HCT116 (cell line): Measurements from ENCODE around the gene FTO.

ENCODE experiments used
- EGR1 ChIP-seq: IDR thresholded peaks from 2 replicates; pipeline ENCODE4 v1.6.1; 2012; ENCODE audit warnings: low read depth
- EZH2 ChIP-seq: fragments of 200-600 bp; sonication (generic); IDR thresholded peaks from 2 replicates; pipeline ENCODE4 v1.6.1; 2017; ENCODE audit warnings: antibody characterized with exemption, mixed run types
- EZH2phosphoT487 ChIP-seq: fragments of 200-600 bp; IDR thresholded peaks from 2 replicates; pipeline ENCODE4 v1.6.1; 2018; ENCODE audit warnings: antibody characterized with exemption, borderline replicate concordance
- JUND ChIP-seq: IDR thresholded peaks from 2 replicates; pipeline ENCODE4 v1.6.1; 2012
- POLR2A ChIP-seq: IDR thresholded peaks from 2 replicates; pipeline ENCODE4 v1.7.0; 2011; ENCODE audit warnings: borderline replicate concordance; ENCODE audit not compliant: insufficient read depth, insufficient read length; ENCODE audit errors: extremely low read depth
- POLR2AphosphoS5 ChIP-seq: IDR thresholded peaks from 2 replicates; pipeline ENCODE4 v1.6.1; 2011; ENCODE audit warnings: mild to moderate bottlenecking, low read depth, low read length, moderate library complexity
- RAD21 ChIP-seq: IDR thresholded peaks from 2 replicates; pipeline ENCODE4 v1.6.1; 2012; ENCODE audit warnings: low read depth, mild to moderate bottlenecking
- SIN3A ChIP-seq: IDR thresholded peaks from 2 replicates; pipeline ENCODE4 v1.6.1; 2012; ENCODE audit warnings: low read depth
- SRF ChIP-seq: IDR thresholded peaks from 2 replicates; pipeline ENCODE4 v1.6.1; 2012; ENCODE audit warnings: low read depth
- YY1 ChIP-seq: IDR thresholded peaks from 2 replicates; pipeline ENCODE4 v1.6.1; 2011; ENCODE audit warnings: low read length, low read depth, moderate library complexity, mild to moderate bottlenecking; ENCODE audit not compliant: insufficient replicate concordance; ENCODE audit errors: extremely low read depth
- ZNF274 ChIP-seq: fragments of 200-500 bp; sonication (Bioruptor generic); IDR thresholded peaks from 2 replicates; pipeline ENCODE4 v1.6.1; 2014; ENCODE audit warnings: mild to moderate bottlenecking, low read depth, low read length, inconsistent platforms
- TF ChIP-seq, protein P1 (sequence below), 3 experiments: fragments of 200-600 bp in 1 of 3; sonication (generic) in 1 of 3; IDR thresholded peaks in 2 of 3; conservative IDR thresholded peaks in 1 of 3; 2 replicates each; pipeline ENCODE4 v1.5.1; 2012 to 2017; ENCODE audit warnings: low read depth in 2 of 3, low read length in 2 of 3, antibody characterized with exemption in 1 of 3, borderline replicate concordance in 1 of 3, control low read depth in 1 of 3, mild to moderate bottlenecking in 1 of 3, mixed read lengths in 1 of 3, mixed run types in 1 of 3, moderate library complexity in 1 of 3; ENCODE audit not compliant: insufficient read depth in 1 of 3
- TF ChIP-seq, protein P2 (sequence below): IDR thresholded peaks from 2 replicates; pipeline ENCODE4 v1.6.1; 2012
- TF ChIP-seq, protein P3 (sequence below): IDR thresholded peaks from 2 replicates; pipeline ENCODE4 v1.6.1; 2012; ENCODE audit warnings: low read depth

DNA sequence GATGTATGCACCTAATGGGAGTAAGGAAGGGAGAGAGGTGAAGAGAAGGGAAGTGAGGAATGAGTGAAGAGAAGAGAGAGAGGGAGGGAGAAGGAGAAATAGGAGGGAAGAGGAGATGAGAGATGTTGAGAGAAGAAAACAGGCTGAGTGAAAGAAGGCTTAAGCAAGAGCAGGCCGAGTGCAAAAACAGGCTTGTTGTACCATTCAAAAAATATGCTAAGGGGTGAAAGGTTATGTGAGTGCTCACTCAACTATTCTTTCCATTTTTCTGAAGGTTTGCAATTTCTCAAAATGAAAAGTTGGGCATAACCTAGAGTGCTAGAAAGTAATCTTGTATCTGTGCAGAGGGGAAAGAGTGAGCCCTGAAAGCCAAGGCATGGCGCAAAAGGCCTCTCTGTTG is 23.2 kb upstream of the FTO start:
- TF ChIP-seq SIN3A = no peak
- TF ChIP-seq, protein P1, sequence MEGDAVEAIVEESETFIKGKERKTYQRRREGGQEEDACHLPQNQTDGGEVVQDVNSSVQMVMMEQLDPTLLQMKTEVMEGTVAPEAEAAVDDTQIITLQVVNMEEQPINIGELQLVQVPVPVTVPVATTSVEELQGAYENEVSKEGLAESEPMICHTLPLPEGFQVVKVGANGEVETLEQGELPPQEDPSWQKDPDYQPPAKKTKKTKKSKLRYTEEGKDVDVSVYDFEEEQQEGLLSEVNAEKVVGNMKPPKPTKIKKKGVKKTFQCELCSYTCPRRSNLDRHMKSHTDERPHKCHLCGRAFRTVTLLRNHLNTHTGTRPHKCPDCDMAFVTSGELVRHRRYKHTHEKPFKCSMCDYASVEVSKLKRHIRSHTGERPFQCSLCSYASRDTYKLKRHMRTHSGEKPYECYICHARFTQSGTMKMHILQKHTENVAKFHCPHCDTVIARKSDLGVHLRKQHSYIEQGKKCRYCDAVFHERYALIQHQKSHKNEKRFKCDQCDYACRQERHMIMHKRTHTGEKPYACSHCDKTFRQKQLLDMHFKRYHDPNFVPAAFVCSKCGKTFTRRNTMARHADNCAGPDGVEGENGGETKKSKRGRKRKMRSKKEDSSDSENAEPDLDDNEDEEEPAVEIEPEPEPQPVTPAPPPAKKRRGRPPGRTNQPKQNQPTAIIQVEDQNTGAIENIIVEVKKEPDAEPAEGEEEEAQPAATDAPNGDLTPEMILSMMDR (IDR thresholded peaks at IDR 0.05 in 2 of 3, conservative IDR thresholded peaks at IDR 0.05 in 1 of 3; ENCODE audit: borderline replicate concordance in 1 of 3, insufficient read depth in 1 of 3, low read depth in 2 of 3, low read length in 2 of 3) = no peak
- TF ChIP-seq JUND = no peak
- TF ChIP-seq EZH2phosphoT487 = no peak
- TF ChIP-seq, protein P2, sequence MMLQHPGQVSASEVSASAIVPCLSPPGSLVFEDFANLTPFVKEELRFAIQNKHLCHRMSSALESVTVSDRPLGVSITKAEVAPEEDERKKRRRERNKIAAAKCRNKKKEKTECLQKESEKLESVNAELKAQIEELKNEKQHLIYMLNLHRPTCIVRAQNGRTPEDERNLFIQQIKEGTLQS = no peak
- no peak for TF ChIP-seq ZNF274
- TF ChIP-seq POLR2AphosphoS5 = no peak
- TF ChIP-seq, protein P3, sequence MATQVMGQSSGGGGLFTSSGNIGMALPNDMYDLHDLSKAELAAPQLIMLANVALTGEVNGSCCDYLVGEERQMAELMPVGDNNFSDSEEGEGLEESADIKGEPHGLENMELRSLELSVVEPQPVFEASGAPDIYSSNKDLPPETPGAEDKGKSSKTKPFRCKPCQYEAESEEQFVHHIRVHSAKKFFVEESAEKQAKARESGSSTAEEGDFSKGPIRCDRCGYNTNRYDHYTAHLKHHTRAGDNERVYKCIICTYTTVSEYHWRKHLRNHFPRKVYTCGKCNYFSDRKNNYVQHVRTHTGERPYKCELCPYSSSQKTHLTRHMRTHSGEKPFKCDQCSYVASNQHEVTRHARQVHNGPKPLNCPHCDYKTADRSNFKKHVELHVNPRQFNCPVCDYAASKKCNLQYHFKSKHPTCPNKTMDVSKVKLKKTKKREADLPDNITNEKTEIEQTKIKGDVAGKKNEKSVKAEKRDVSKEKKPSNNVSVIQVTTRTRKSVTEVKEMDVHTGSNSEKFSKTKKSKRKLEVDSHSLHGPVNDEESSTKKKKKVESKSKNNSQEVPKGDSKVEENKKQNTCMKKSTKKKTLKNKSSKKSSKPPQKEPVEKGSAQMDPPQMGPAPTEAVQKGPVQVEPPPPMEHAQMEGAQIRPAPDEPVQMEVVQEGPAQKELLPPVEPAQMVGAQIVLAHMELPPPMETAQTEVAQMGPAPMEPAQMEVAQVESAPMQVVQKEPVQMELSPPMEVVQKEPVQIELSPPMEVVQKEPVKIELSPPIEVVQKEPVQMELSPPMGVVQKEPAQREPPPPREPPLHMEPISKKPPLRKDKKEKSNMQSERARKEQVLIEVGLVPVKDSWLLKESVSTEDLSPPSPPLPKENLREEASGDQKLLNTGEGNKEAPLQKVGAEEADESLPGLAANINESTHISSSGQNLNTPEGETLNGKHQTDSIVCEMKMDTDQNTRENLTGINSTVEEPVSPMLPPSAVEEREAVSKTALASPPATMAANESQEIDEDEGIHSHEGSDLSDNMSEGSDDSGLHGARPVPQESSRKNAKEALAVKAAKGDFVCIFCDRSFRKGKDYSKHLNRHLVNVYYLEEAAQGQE = no peak
- TF ChIP-seq POLR2A = no peak
- no peak for TF ChIP-seq EGR1
- no peak for TF ChIP-seq RAD21
- no peak for TF ChIP-seq SRF
- no peak for TF ChIP-seq EZH2
- no peak for TF ChIP-seq YY1
